Measurements from ENCODE around the gene RFLNA.

GRCh38 chr12:124361996-124362395, 67.1 kb downstream of the RFLNA start:
- TF ChIP-seq, protein P1, sequence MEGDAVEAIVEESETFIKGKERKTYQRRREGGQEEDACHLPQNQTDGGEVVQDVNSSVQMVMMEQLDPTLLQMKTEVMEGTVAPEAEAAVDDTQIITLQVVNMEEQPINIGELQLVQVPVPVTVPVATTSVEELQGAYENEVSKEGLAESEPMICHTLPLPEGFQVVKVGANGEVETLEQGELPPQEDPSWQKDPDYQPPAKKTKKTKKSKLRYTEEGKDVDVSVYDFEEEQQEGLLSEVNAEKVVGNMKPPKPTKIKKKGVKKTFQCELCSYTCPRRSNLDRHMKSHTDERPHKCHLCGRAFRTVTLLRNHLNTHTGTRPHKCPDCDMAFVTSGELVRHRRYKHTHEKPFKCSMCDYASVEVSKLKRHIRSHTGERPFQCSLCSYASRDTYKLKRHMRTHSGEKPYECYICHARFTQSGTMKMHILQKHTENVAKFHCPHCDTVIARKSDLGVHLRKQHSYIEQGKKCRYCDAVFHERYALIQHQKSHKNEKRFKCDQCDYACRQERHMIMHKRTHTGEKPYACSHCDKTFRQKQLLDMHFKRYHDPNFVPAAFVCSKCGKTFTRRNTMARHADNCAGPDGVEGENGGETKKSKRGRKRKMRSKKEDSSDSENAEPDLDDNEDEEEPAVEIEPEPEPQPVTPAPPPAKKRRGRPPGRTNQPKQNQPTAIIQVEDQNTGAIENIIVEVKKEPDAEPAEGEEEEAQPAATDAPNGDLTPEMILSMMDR (IDR thresholded peaks at IDR 0.05; ENCODE audit: poor library complexity) = no peak
- no peak for TF ChIP-seq EZH2 (IDR thresholded peaks at IDR 0.05; ENCODE audit: borderline replicate concordance)
